H1 (cell line): Measurements from ENCODE around the gene C1QA. TPM values are rescaled to one million over a fixed set of nuclear protein-coding genes. Genes with fewer than 3 reads are reported as not detected.
A peak's percentile ranks its signal among the peaks of the same experiment; 100 is the strongest.

ENCODE experiments used
- CTCF ChIA-PET: fragments of 300-600 bp; sonication (Branson Sonifier 250); formaldehyde crosslinking; loops from one replicate; lab custom pipeline; 2021; ENCODE audit not compliant: partially characterized antibody; lab: Charles Lee
- POLR2A ChIA-PET: fragments of 300-600 bp; sonication (Branson Sonifier 250); formaldehyde crosslinking; loops from one replicate; lab custom pipeline; 2021; ENCODE audit warnings: inconsistent platforms; ENCODE audit not compliant: partially characterized antibody; lab: Charles Lee
- DNase-seq, 2 experiments: peaks; one replicate each; pipeline versions ENCODE4 v3.0.0 to v3.0.0-alpha.2; 2010 to 2022; ENCODE audit warnings: low spot score in 2 of 2, low read depth in 1 of 2, mixed read lengths in 1 of 2
- FAIRE-seq: peaks from 2 replicates; lab custom pipeline; 2011; peaks lifted over from hg19 to GRCh38; lab: Jason Lieb, UNC
- H2AFZ ChIP-seq: 2 replicates; pipeline ENCODE4 v1.8.1; 2012; ENCODE audit warnings: low read length, inconsistent platforms
- H2AK5ac ChIP-seq: 2 replicates; pipeline ENCODE4 v1.6.1; 2013; ENCODE audit warnings: low read depth, low read length
- H2BK120ac ChIP-seq: replicated peaks from 2 replicates; pipeline ENCODE3; 2013; ENCODE audit warnings: low read depth, low read length, inconsistent platforms
- H2BK12ac ChIP-seq: 2 replicates; pipeline ENCODE4 v1.6.1; 2013; ENCODE audit warnings: low read depth, low read length
- H2BK15ac ChIP-seq: 2 replicates; pipeline ENCODE4 v1.6.1; 2013; ENCODE audit warnings: low read length
- H2BK20ac ChIP-seq: 2 replicates; pipeline ENCODE4 v1.6.1; 2013; ENCODE audit warnings: low read length
- H2BK5ac ChIP-seq: 2 replicates; pipeline ENCODE4 v1.6.1; 2013; ENCODE audit warnings: low read depth, low read length
- H3K14ac ChIP-seq: 2 replicates; pipeline ENCODE4 v1.6.1; 2013; ENCODE audit warnings: inconsistent platforms; ENCODE audit not compliant: insufficient read length
- H3K18ac ChIP-seq: 2 replicates; pipeline ENCODE4 v1.6.1; 2013; ENCODE audit warnings: low read length; ENCODE audit errors: extremely low read depth
- H3K23ac ChIP-seq: 2 replicates; pipeline ENCODE4 v1.6.1; 2013; ENCODE audit warnings: inconsistent platforms; ENCODE audit not compliant: insufficient read length
- H3K23me2 ChIP-seq: 2 replicates; pipeline ENCODE4 v1.6.1; 2013; ENCODE audit warnings: low read depth, low read length
- H3K27ac ChIP-seq: 2 replicates; pipeline ENCODE4 v1.6.1; 2011; ENCODE audit warnings: low read depth, low read length, inconsistent platforms
- H3K27me3 ChIP-seq, 4 experiments: replicated peaks in 1 of 4; 1 replicate in 1 of 4; 2 replicates in 3 of 4; pipeline versions ENCODE4 v1.6.1 to v1.8.1; 2011 to 2013; ENCODE audit warnings: low read length in 3 of 4, mild to moderate bottlenecking in 3 of 4, inconsistent platforms in 2 of 4, mixed read lengths in 2 of 4, moderate library complexity in 1 of 4; ENCODE audit not compliant: control insufficient read depth in 3 of 4, insufficient read depth in 3 of 4; ENCODE audit errors: extremely low read depth in 1 of 4
- H3K36me3 ChIP-seq, 4 experiments: 2 replicates each; pipeline versions ENCODE4 v1.6.1 to v1.8.1; 2011 to 2013; ENCODE audit warnings: mild to moderate bottlenecking in 4 of 4, low read length in 3 of 4, moderate library complexity in 2 of 4, control low read depth in 1 of 4, inconsistent platforms in 1 of 4; ENCODE audit not compliant: insufficient read depth in 4 of 4, control insufficient read depth in 2 of 4
- H3K4ac ChIP-seq: replicated peaks from 2 replicates; pipeline ENCODE3; 2013; ENCODE audit warnings: low read length, low read depth, mixed read lengths, inconsistent platforms; ENCODE audit not compliant: insufficient read length
- H3K4me1 ChIP-seq, 4 experiments: replicated peaks in 1 of 4; 1 replicate in 1 of 4; 2 replicates in 3 of 4; pipeline versions ENCODE4 v1.6.1 to v1.8.1; 2011 to 2013; ENCODE audit warnings: low read length in 3 of 4, inconsistent platforms in 2 of 4, mixed read lengths in 1 of 4; ENCODE audit not compliant: insufficient read depth in 4 of 4, control insufficient read depth in 3 of 4
- H3K4me2 ChIP-seq, 2 experiments: 2 replicates each; pipeline versions ENCODE4 v1.6.1 to v1.8.1; 2011 to 2013; ENCODE audit warnings: low read depth in 2 of 2, low read length in 2 of 2, control low read depth in 1 of 2, inconsistent platforms in 1 of 2, mild to moderate bottlenecking in 1 of 2; ENCODE audit not compliant: insufficient read depth in 1 of 2
- H3K4me3 ChIP-seq, 4 experiments: fragments of 200-600, 300-600 bp in 1 of 4; sonication (generic), shearing (Covaris generic), sonication (Bioruptor Twin) in 1 of 4; 2 replicates each; pipeline versions ENCODE4 v1.5.1 to v1.8.1; 2011 to 2016; ENCODE audit warnings: low read length in 4 of 4, low read depth in 3 of 4, control low read depth in 2 of 4, inconsistent platforms in 2 of 4, mild to moderate bottlenecking in 2 of 4, mixed read lengths in 1 of 4, moderate library complexity in 1 of 4; ENCODE audit not compliant: insufficient read depth in 2 of 4; ENCODE audit errors: extremely low read depth in 1 of 4
- H3K56ac ChIP-seq: replicated peaks from 2 replicates; pipeline ENCODE3; 2013; ENCODE audit warnings: low read depth, mild to moderate bottlenecking, mixed read lengths, low read length, inconsistent platforms; ENCODE audit not compliant: insufficient read length
- H3K79me1 ChIP-seq: 2 replicates; pipeline ENCODE4 v1.6.1; 2013; ENCODE audit warnings: low read depth, low read length, control low read depth
- H3K79me2 ChIP-seq, 2 experiments: 2 replicates each; pipeline versions ENCODE4 v1.6.1 to v1.8.1; 2012 to 2013; ENCODE audit warnings: low read length in 2 of 2, mild to moderate bottlenecking in 2 of 2, inconsistent platforms in 1 of 2; ENCODE audit not compliant: insufficient read depth in 2 of 2, control insufficient read depth in 1 of 2
- H3K9ac ChIP-seq, 4 experiments: replicated peaks in 1 of 4; 1 replicate in 1 of 4; 2 replicates in 3 of 4; pipeline versions ENCODE4 v1.6.1 to v1.8.1; 2011 to 2013; ENCODE audit warnings: low read depth in 3 of 4, low read length in 3 of 4, control low read depth in 2 of 4, mild to moderate bottlenecking in 2 of 4, moderate library complexity in 2 of 4, inconsistent platforms in 1 of 4; ENCODE audit errors: extremely low read depth in 1 of 4
- H3K9me3 ChIP-seq, 2 experiments: 2 replicates each; pipeline versions ENCODE4 v1.6.1 to v1.8.1; 2012 to 2013; ENCODE audit warnings: mild to moderate bottlenecking in 2 of 2, moderate library complexity in 2 of 2, control low read depth in 1 of 2, inconsistent platforms in 1 of 2, low read depth in 1 of 2, low read length in 1 of 2, mixed read lengths in 1 of 2; ENCODE audit not compliant: insufficient read depth in 2 of 2
- H4K20me1 ChIP-seq, 2 experiments: replicated peaks in 1 of 2; 2 replicates each; pipeline versions ENCODE3 to v1.8.1; 2011 to 2013; ENCODE audit warnings: inconsistent platforms in 2 of 2, low read length in 2 of 2, mild to moderate bottlenecking in 1 of 2; ENCODE audit not compliant: insufficient read depth in 2 of 2, control insufficient read depth in 1 of 2
- H4K5ac ChIP-seq: 2 replicates; pipeline ENCODE4 v1.6.1; 2013; ENCODE audit warnings: low read length, low read depth, mixed read lengths, inconsistent platforms; ENCODE audit not compliant: insufficient read length
- H4K8ac ChIP-seq: 2 replicates; pipeline ENCODE4 v1.8.0; 2013; ENCODE audit warnings: mild to moderate bottlenecking, moderate library complexity, low read length, inconsistent platforms; ENCODE audit not compliant: insufficient read depth; ENCODE audit errors: extremely low read depth
- H4K91ac ChIP-seq: replicated peaks from 2 replicates; pipeline ENCODE3; 2013; ENCODE audit warnings: low read length, mixed read lengths, inconsistent platforms; ENCODE audit not compliant: insufficient read length
- WGBS, 2 experiments: shearing (Covaris generic) in 1 of 2; methylation state at CpG; one replicate each; pipeline versions ENCODE4 v1.1.6 to v1.1.7; 2013 to 2015; ENCODE audit warnings: low lambda C conversion rate in 2 of 2, mixed read lengths in 2 of 2, inconsistent platforms in 1 of 2, low coverage in 1 of 2, missing lambda C conversion rate in 1 of 2; ENCODE audit not compliant: insufficient replicate concordance in 2 of 2, insufficient coverage in 1 of 2, insufficient read length in 1 of 2; ENCODE audit errors: extremely low coverage in 1 of 2, missing lambda C conversion rate in 1 of 2; 5-methylcytosine and 5-hydroxymethylcytosine counted together
- polyA plus RNA-seq, 7 experiments: library from polyadenylated mRNA; depleted of rRNA in 3 of 7; stranded (reverse) in 5 of 7; unstranded in 2 of 7; fragments of >200 nt in 5 of 7; fragments of 200-250 nt in 2 of 7; gene quantifications; 1 replicate in 5 of 7; 2 replicates in 1 of 7; 4 replicates in 1 of 7; pipeline versions ENCODE4 v1.2.1 to v1.2.3, GENCODE V29; 2011 to 2013; ENCODE audit warnings: missing spikeins in 2 of 7, mixed read lengths in 2 of 7
- total RNA-seq: library from RNA; stranded (reverse); fragmentation: NEBNext Ultra II Directional; extraction: Animal tissue kit (Norgen Biotek cat#: 25700); gene quantifications from 2 replicates; pipeline ENCODE4 v1.2.1, GENCODE V29; 2021

Gene C1QA
- total and polyA plus RNA-seq, 2 of the 8 experiments (the other 6 are each of a cell fraction or from before 2014, with no cell fraction given): not detected

GRCh38 chr1:22594396-22594795 lies 42.0 kb upstream of the C1QA start:
- DNase-seq (no peak), FAIRE-seq (no peak)
- H3K14ac ChIP-seq: no peak overlapping the region
- no peak overlapping the region for H3K18ac ChIP-seq
- H2BK5ac ChIP-seq: no peak overlapping the region
- H3K23ac ChIP-seq: no peak overlapping the region
- H2BK20ac ChIP-seq: no peak overlapping the region
- peaks cover 0 to 10% (median 2%) of the 10 kb centered on the region in 4 experiments; a peak in 3 of 7 replicates for H3K4me1 ChIP-seq
- H2BK12ac ChIP-seq: no peak overlapping the region
- no peak overlapping the region for H2BK120ac ChIP-seq
- H3K23me2 ChIP-seq: peaks cover 4% of the 10 kb centered on the region; the same call in 1 of the 2 replicates
- H4K20me1 ChIP-seq: no peaks in the 10 kb centered on the region
- H2AK5ac ChIP-seq: no peak overlapping the region
- H4K5ac ChIP-seq: no peak overlapping the region
- ChIA-PET CTCF (no interaction called here), POLR2A (interaction anchor here (0.7 to 1.2 kb wide), 2 partner anchors 20 to 22 kb away, joined by 3 read pairs; no protein-coding TSS in a partner anchor)
- no peak overlapping the region for H3K4me3 ChIP-seq
- 0 out of 2 replicates have a peak overlapping the region, but pooled peaks have one; percentile 18 for H4K8ac ChIP-seq
- H2BK15ac ChIP-seq: no peak overlapping the region
- H3K56ac ChIP-seq: no peak overlapping the region
- WGBS, 2 experiments: 82% methylated on average over 7 of the region's 10 CpGs; no CpG with 5 or more reads in 1 of the 2 experiments
- H2AFZ ChIP-seq: no peak overlapping the region
- H3K79me2 ChIP-seq: no peaks in the 10 kb centered on the region
- no peaks in the 10 kb centered on the region for H3K79me1 ChIP-seq
- no peak overlapping the region for H3K9ac ChIP-seq
- H3K27me3 ChIP-seq: no peaks in the 10 kb centered on the region
- no peaks in the 10 kb centered on the region for H3K9me3 ChIP-seq
- H3K36me3 ChIP-seq: no peaks in the 10 kb centered on the region
- H4K91ac ChIP-seq: no peak overlapping the region
- H3K4me2 ChIP-seq: no peak overlapping the region
- no peak overlapping the region for H3K27ac ChIP-seq
- no peak overlapping the region for H3K4ac ChIP-seq
